ENCODE data around the gene GRAMD1B.

The GRAMD1B gene

DNA sequence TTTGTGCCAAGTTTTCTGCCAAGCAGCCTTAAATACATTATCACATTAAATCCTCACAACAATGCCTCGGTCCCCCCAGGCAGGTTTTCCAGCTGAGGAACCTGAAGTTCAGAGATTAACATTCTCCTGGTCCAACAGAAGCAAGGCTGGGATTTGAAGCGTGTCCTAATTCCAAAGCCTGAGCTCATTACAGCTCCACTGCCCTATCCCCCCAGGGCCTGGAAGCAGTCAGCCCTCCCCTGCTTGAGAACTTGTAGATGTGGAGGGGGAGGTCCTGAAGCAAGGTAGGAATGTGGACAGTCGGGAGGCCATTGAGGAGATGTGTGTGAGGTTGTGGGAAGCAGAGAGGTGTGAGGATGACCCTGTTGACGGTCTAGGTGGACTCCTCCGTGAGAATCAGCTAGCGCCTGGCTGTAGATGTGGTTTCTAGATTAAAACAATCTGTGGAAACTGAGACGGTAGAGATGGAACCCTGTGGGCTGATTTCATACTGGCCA, 8.1 kb downstream of the GRAMD1B start:
- no peak for DNase-seq (ENCODE audit: extremely low read depth, insufficient read length)
- Histone ChIP-seq H3K27me3 (replicated peaks; ENCODE audit: control insufficient read depth, insufficient read depth, low read length) (no peaks in the 10 kb centered on the region), H3K4me3 (replicated peaks; ENCODE audit: low read depth, low read length) (no peak overlapping the region), H3K36me3 (ENCODE audit: control insufficient read depth, insufficient read depth, low read length) (no peaks in the 10 kb centered on the region)
- TF ChIP-seq, protein P1, sequence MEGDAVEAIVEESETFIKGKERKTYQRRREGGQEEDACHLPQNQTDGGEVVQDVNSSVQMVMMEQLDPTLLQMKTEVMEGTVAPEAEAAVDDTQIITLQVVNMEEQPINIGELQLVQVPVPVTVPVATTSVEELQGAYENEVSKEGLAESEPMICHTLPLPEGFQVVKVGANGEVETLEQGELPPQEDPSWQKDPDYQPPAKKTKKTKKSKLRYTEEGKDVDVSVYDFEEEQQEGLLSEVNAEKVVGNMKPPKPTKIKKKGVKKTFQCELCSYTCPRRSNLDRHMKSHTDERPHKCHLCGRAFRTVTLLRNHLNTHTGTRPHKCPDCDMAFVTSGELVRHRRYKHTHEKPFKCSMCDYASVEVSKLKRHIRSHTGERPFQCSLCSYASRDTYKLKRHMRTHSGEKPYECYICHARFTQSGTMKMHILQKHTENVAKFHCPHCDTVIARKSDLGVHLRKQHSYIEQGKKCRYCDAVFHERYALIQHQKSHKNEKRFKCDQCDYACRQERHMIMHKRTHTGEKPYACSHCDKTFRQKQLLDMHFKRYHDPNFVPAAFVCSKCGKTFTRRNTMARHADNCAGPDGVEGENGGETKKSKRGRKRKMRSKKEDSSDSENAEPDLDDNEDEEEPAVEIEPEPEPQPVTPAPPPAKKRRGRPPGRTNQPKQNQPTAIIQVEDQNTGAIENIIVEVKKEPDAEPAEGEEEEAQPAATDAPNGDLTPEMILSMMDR (IDR thresholded peaks at IDR 0.05; ENCODE audit: insufficient read depth, low read length, poor library complexity, severe bottlenecking) = no peak

DNA sequence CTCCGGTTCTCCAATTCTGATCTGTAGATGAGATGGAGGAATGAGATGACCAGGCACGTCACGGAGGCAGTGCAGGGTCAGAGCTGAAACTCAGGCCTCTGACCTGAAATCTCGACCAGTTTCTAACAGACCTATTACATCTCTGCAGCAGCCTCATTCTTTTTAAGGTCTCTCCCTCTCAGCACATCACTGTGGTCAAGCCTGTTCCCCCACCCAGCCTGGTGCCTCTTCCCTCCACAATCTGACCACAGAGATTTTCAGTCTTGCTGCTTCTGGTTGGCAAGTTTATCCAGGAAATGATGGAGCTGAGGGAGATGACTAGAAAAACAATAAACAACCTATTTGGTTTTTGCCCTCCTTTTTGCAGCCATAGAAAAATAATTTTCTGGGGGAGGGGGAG, 9.5 kb downstream of the GRAMD1B start:
- Histone ChIP-seq H3K4me3 (replicated peaks; ENCODE audit: low read depth, low read length) (no peak overlapping the region), H3K27me3 (replicated peaks; ENCODE audit: control insufficient read depth, insufficient read depth, low read length) (no peaks in the 10 kb centered on the region), H3K36me3 (ENCODE audit: control insufficient read depth, insufficient read depth, low read length) (no peaks in the 10 kb centered on the region)
- DNase-seq (ENCODE audit: extremely low read depth, insufficient read length) = no peak
- TF ChIP-seq, protein P1 (IDR thresholded peaks at IDR 0.05; ENCODE audit: insufficient read depth, low read length, poor library complexity, severe bottlenecking) = no peak

DNA sequence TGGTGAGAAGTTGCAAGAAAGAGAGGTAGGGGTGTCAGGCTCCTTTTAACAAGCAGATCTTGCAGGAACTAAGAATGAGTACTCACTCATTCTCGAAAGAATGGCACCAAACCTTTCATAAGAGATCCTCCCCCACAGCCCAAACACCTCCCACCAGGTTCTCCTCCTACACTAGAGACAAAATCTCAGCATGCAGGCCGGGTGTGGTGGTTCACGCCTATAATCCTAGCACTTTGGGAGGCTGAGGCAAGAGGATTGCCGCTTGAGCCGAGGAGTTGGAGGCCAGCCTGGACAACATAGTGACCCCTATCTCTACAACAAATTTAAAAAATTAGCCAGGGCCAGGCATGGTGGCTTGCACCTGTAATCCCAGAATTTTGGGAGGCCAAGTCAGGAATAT, 11.1 kb downstream of the GRAMD1B start:
- H3K27me3 ChIP-seq (replicated peaks; ENCODE audit: control insufficient read depth, insufficient read depth, low read length) = no peaks in the 10 kb centered on the region
- no peak overlapping the region for H3K4me3 ChIP-seq (replicated peaks; ENCODE audit: low read depth, low read length)
- DNase-seq (ENCODE audit: extremely low read depth, insufficient read length) = no peak
- TF ChIP-seq, protein P1 (IDR thresholded peaks at IDR 0.05; ENCODE audit: insufficient read depth, low read length, poor library complexity, severe bottlenecking) = no peak
- no peaks in the 10 kb centered on the region for H3K36me3 ChIP-seq (ENCODE audit: control insufficient read depth, insufficient read depth, low read length)

DNA sequence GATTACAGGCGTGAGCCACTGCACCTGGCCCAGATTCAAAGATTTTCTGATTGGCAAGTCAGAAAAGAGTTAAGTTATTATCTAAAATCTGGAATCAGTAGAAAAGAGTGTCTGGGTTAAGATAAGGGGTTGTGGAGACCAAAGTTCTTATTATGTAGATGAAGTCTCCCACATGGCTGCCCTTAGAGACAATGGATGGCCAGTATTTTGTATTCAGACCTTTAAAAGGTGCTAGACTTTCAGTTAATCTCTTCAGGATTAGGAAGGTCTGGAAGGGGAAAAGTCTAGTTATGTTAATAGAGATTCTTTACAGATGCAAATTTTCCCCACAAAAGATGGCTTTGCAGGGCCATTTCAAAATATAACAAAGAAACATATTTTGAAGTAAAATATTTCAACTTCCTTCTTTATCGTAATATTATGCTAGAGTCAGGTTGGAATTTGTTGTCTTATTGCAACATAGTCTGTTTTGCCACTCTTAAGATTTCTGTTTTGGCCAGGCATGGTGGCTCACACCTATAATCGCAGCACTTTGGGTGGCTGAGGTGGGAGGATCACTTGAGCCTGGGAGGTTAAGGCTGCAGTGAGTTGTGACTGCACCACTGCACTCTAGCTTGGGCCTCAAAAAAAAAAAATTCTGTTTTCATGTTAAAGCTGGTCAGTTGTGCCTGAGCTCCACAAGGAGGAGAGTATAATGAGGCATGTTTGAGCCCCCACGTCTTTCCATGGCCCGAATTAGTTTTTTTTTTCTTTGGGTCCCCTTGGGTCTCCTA, 14.0 kb downstream of the GRAMD1B start:
- no peaks in the 10 kb centered on the region for H3K27me3 ChIP-seq (replicated peaks; ENCODE audit: control insufficient read depth, insufficient read depth, low read length)
- no peak for DNase-seq (ENCODE audit: extremely low read depth, insufficient read length)
- H3K4me3 ChIP-seq (replicated peaks; ENCODE audit: low read depth, low read length) = no peak overlapping the region
- no peaks in the 10 kb centered on the region for H3K36me3 ChIP-seq (ENCODE audit: control insufficient read depth, insufficient read depth, low read length)
- TF ChIP-seq, protein P1 (IDR thresholded peaks at IDR 0.05; ENCODE audit: insufficient read depth, low read length, poor library complexity, severe bottlenecking) = no peak

DNA sequence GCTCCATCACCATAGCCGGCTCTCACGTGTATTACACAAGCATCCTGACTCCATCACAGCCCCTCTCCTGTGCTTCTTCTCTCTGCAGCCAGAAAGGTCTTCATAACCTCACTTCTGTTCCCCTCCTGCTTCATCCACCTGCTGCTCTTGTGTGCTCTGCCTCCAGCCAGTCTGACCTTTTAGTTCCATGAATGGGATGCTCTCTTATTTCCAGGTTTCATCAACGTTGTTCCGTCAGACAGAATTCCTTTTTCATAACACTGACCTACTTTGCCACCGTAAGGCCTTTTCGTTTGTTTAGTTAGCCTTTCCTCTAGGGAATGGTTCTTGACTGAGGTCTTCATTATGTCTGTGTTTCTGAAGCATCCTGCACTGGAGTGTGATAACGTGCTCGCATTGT, 18.8 kb downstream of the GRAMD1B start:
- DNase-seq (ENCODE audit: extremely low read depth, insufficient read length) = no peak
- TF ChIP-seq, protein P1 (IDR thresholded peaks at IDR 0.05; ENCODE audit: insufficient read depth, low read length, poor library complexity, severe bottlenecking) = no peak
- no peaks in the 10 kb centered on the region for H3K36me3 ChIP-seq (ENCODE audit: control insufficient read depth, insufficient read depth, low read length)
- no peaks in the 10 kb centered on the region for H3K27me3 ChIP-seq (replicated peaks; ENCODE audit: control insufficient read depth, insufficient read depth, low read length)
- H3K4me3 ChIP-seq (replicated peaks; ENCODE audit: low read depth, low read length) = no peak overlapping the region

All from GM06990 (cell line).